NCI-H2171 (cell line): ENCODE measurements around the gene NPTX1.

ENCODE experiments used
- DNase-seq: peaks from one replicate; lab custom pipeline; 2025; lab: John Stamatoyannopoulos, UW

NPTX1 gene

GRCh38 chr17:80443916-80444643 lies 32.3 kb downstream of the NPTX1 start:
- peak; percentile 88 for DNase-seq

- no peak for DNase-seq
These were observed 32.9 kb downstream of the NPTX1 start for GRCh38 chr17:80443498-80443897.

GRCh38 chr17:80442764-80443163 lies 33.6 kb downstream of the NPTX1 start:
- DNase-seq, result no peak

- no peak for DNase-seq
These were observed 34.1 kb downstream of the NPTX1 start for GRCh38 chr17:80442323-80442659.

GRCh38 chr17:80441598-80442322 lies 34.6 kb downstream of the NPTX1 start:
- DNase-seq, result no peak

- DNase-seq, result no peak
These were observed 35.3 kb downstream of the NPTX1 start for GRCh38 chr17:80441133-80441578.

GRCh38 chr17:80439499-80439898 lies 36.9 kb downstream of the NPTX1 start:
- DNase-seq, result no peak

GRCh38 chr17:80438806-80439205 lies 37.6 kb downstream of the NPTX1 start:
- no peak for DNase-seq

GRCh38 chr17:80437532-80437931 lies 38.9 kb downstream of the NPTX1 start:
- DNase-seq, result no peak

- DNase-seq, result no peak
These were observed 42.3 kb downstream of the NPTX1 start for GRCh38 chr17:80433916-80434666.

- no peak for DNase-seq
These were observed 43.4 kb downstream of the NPTX1 start for GRCh38 chr17:80432961-80433550.

- no peak for DNase-seq
These were observed 44.0 kb downstream of the NPTX1 start for GRCh38 chr17:80432350-80432955.

- DNase-seq, result no peak
These were observed 44.9 kb downstream of the NPTX1 start for GRCh38 chr17:80431246-80432195.

- peak; percentile 52 for DNase-seq
These were observed 45.8 kb downstream of the NPTX1 start for GRCh38 chr17:80430446-80431245.

GRCh38 chr17:80429356-80430275 lies 46.8 kb downstream of the NPTX1 start:
- no peak for DNase-seq

- DNase-seq, result no peak
These were observed 47.6 kb downstream of the NPTX1 start for GRCh38 chr17:80428796-80429195.

- no peak for DNase-seq
These were observed 48.0 kb downstream of the NPTX1 start for GRCh38 chr17:80428363-80428762.

GRCh38 chr17:80427366-80428282 lies 48.8 kb downstream of the NPTX1 start:
- no peak for DNase-seq
